Measurements from ENCODE around the gene SERBP1.
A peak's percentile ranks its signal among the peaks of the same experiment; 100 is the strongest.

The SERBP1 gene

GRCh38 chr1:67382292-67382691 is 47.9 kb downstream of the SERBP1 start:
- in situ Hi-C loops (cut with HindIII; ENCODE audit: low sequenced_read_pairs): no loop called here
- H3K4me3 ChIP-seq (ENCODE audit: low read depth, low read length): no peak overlapping the region
- TF ChIP-seq CTCF (IDR thresholded peaks at IDR 0.05; ENCODE audit: low read depth, low read length): no peak
- DNase-seq (ENCODE audit: low read depth, low spot score): no peak

- no peak overlapping the region for H3K4me3 ChIP-seq (ENCODE audit: low read depth, low read length)
- TF ChIP-seq CTCF (IDR thresholded peaks at IDR 0.05; ENCODE audit: low read depth, low read length): no peak
- DNase-seq (ENCODE audit: low read depth, low spot score): no peak
- in situ Hi-C loops (cut with HindIII; ENCODE audit: low sequenced_read_pairs): no loop called here
Measured at GRCh38 chr1:67381154-67381553, 49.0 kb downstream of the SERBP1 start.

GRCh38 chr1:67377253-67377652 is 52.9 kb downstream of the SERBP1 start:
- TF ChIP-seq CTCF (IDR thresholded peaks at IDR 0.05; ENCODE audit: low read depth, low read length): no peak
- in situ Hi-C loops (cut with HindIII; ENCODE audit: low sequenced_read_pairs): no loop called here
- DNase-seq (ENCODE audit: low read depth, low spot score): no peak
- H3K4me3 ChIP-seq (ENCODE audit: low read depth, low read length): no peak overlapping the region

GRCh38 chr1:67376381-67376780 is 53.8 kb downstream of the SERBP1 start:
- DNase-seq (ENCODE audit: low read depth, low spot score): no peak
- no peak overlapping the region for H3K4me3 ChIP-seq (ENCODE audit: low read depth, low read length)
- TF ChIP-seq CTCF (IDR thresholded peaks at IDR 0.05; ENCODE audit: low read depth, low read length): no peak
- in situ Hi-C loops (cut with HindIII; ENCODE audit: low sequenced_read_pairs): no loop called here

- H3K4me3 ChIP-seq (ENCODE audit: low read depth, low read length): no peak overlapping the region
- no peak for DNase-seq (ENCODE audit: low read depth, low spot score)
- in situ Hi-C loops (cut with HindIII; ENCODE audit: low sequenced_read_pairs): no loop called here
- no peak for TF ChIP-seq CTCF (IDR thresholded peaks at IDR 0.05; ENCODE audit: low read depth, low read length)
Measured at GRCh38 chr1:67372898-67373297, 57.3 kb downstream of the SERBP1 start.

- H3K4me3 ChIP-seq (ENCODE audit: low read depth, low read length): no peak overlapping the region
- no peak for TF ChIP-seq CTCF (IDR thresholded peaks at IDR 0.05; ENCODE audit: low read depth, low read length)
- DNase-seq (ENCODE audit: low read depth, low spot score): peak; percentile 36
- in situ Hi-C loops (cut with HindIII; ENCODE audit: low sequenced_read_pairs): no loop called here
Measured at GRCh38 chr1:67372136-67372535, 58.1 kb downstream of the SERBP1 start.

GRCh38 chr1:67371681-67372080 is 58.5 kb downstream of the SERBP1 start:
- in situ Hi-C loops (cut with HindIII; ENCODE audit: low sequenced_read_pairs): no loop called here
- TF ChIP-seq CTCF (IDR thresholded peaks at IDR 0.05; ENCODE audit: low read depth, low read length): no peak
- no peak for DNase-seq (ENCODE audit: low read depth, low spot score)
- no peak overlapping the region for H3K4me3 ChIP-seq (ENCODE audit: low read depth, low read length)
